ENCODE measurements around the gene COL5A1.

DNA sequence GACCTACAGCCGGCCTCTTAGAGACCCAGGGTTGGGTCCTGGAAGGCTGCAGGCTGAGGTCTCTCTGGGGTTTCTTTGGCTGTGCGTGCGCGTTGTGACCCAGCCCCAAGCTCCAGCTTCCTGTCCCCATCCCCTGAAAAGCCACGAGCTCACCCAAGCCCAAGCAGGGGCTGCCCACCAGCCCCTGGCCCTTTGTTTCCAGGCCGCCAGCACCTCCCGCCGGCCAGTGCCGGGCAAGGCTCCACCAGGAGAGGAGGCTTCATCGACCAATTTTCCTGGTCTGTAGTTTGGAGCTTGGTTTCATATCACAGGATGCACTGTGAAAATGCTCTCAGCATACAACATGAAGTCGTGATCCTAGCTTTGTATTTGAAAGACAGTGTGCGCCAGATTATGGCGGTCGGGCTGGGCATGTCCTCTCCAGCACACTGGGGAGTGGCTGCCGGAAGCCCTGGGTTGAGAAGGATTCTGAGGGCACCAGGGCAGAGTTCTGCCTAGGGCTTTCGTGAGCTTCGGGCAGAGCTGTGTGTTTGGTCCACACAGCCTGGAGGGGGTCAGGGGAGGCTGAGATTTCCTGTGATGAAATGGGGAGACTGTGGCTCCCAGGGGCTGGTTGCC lies 78.6 kb downstream of the COL5A1 start:
- TF ChIP-seq, protein P1, sequence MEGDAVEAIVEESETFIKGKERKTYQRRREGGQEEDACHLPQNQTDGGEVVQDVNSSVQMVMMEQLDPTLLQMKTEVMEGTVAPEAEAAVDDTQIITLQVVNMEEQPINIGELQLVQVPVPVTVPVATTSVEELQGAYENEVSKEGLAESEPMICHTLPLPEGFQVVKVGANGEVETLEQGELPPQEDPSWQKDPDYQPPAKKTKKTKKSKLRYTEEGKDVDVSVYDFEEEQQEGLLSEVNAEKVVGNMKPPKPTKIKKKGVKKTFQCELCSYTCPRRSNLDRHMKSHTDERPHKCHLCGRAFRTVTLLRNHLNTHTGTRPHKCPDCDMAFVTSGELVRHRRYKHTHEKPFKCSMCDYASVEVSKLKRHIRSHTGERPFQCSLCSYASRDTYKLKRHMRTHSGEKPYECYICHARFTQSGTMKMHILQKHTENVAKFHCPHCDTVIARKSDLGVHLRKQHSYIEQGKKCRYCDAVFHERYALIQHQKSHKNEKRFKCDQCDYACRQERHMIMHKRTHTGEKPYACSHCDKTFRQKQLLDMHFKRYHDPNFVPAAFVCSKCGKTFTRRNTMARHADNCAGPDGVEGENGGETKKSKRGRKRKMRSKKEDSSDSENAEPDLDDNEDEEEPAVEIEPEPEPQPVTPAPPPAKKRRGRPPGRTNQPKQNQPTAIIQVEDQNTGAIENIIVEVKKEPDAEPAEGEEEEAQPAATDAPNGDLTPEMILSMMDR (IDR thresholded peaks at IDR 0.05): no peak
- no peak for TF ChIP-seq EP300 (IDR thresholded peaks at IDR 0.05; ENCODE audit: low read depth)
- TF ChIP-seq POLR2A (IDR thresholded peaks at IDR 0.05): no peak
